ENCODE data around the gene GIMAP2. TPM values are rescaled to one million over a fixed set of nuclear protein-coding genes. Genes with fewer than 3 reads are reported as not detected.

The GIMAP2 gene
- total RNA-seq, 1 experiment from 2014 or later: not detected

GRCh38 chr7:150656047-150656446 lies 29.5 kb upstream of the GIMAP2 start:
- Histone ChIP-seq H2BK12ac (ENCODE audit: insufficient read length, low read depth, low read length) (no peak overlapping the region), H3K23me2 (ENCODE audit: insufficient read length, low read depth, low read length, poor library complexity, severe bottlenecking) (no peaks in the 10 kb centered on the region), H4K5ac (ENCODE audit: insufficient read length, low read depth, low read length) (no peak overlapping the region), H3K27me3 (ENCODE audit: insufficient read depth, low read length) (no peaks in the 10 kb centered on the region), H3K56ac (ENCODE audit: insufficient read length, low read depth, low read length) (no peak overlapping the region), H3K9me3 (ENCODE audit: control insufficient read depth, low read depth, low read length) (peaks cover 5% of the 10 kb centered on the region), H4K20me1 (ENCODE audit: control insufficient read depth, insufficient read depth, insufficient read length) (no peaks in the 10 kb centered on the region), H3K9ac (ENCODE audit: extremely low read depth, insufficient read length, low read length) (no peak overlapping the region), H2AFZ (ENCODE audit: low read length) (no peak overlapping the region), H3K23ac (ENCODE audit: insufficient read length, low read depth, low read length) (no peak overlapping the region), H2BK120ac (ENCODE audit: low read depth, low read length, poor library complexity, severe bottlenecking) (no peak overlapping the region), H2BK15ac (ENCODE audit: low read depth, low read length) (no peak overlapping the region), H3T11ph (ENCODE audit: low read length) (no peak overlapping the region), H3K4ac (ENCODE audit: low read depth, low read length) (no peak overlapping the region), H4K8ac (replicated peaks; ENCODE audit: insufficient read length, low read depth, low read length) (no peak overlapping the region), H4K91ac (ENCODE audit: insufficient read length, low read depth, low read length) (no peak overlapping the region), H2BK5ac (ENCODE audit: insufficient read length, low read length) (no peak overlapping the region), H3K79me2 (ENCODE audit: insufficient read depth, low read length) (no peaks in the 10 kb centered on the region), H2BK20ac (ENCODE audit: low read depth, low read length, poor library complexity, severe bottlenecking) (no peak overlapping the region), H2AK5ac (ENCODE audit: insufficient read length, low read length) (no peak overlapping the region), H3K18ac (ENCODE audit: insufficient read length, low read depth, low read length) (no peak overlapping the region), H3K4me2 (ENCODE audit: insufficient read depth, insufficient read length, low read length) (no peak overlapping the region), H3K4me1 (ENCODE audit: insufficient read depth, low read length) (no peaks in the 10 kb centered on the region), H3K14ac (ENCODE audit: insufficient read depth, low read length) (no peak overlapping the region), H3K79me1 (ENCODE audit: insufficient read depth, low read depth, low read length, poor library complexity, severe bottlenecking) (no peaks in the 10 kb centered on the region), H3K27ac (ENCODE audit: insufficient read length, low read depth, low read length) (no peak overlapping the region)
- Mint-ChIP-seq H3K4me3 (no peak overlapping the region), H3K9me3 (peaks cover 13 to 38% of the 10 kb centered on the region in 2 experiments), H3K27me3 (ENCODE audit: low read depth) (peaks cover 67% of the 10 kb centered on the region), H3K4me1 (peaks cover 11 to 18% of the 10 kb centered on the region in 2 experiments), H3K27ac (no peak overlapping the region), H3K36me3 (ENCODE audit: insufficient read depth in 1 of 3, low read depth in 3 of 3) (peaks cover 0 to 12% (median 0%) of the 10 kb centered on the region in 3 experiments; a peak in 5 of 7 replicates)
- no peak for DNase-seq
- no CpG with 5 or more reads among the region's 5 CpGs for WGBS (ENCODE audit: extremely low coverage, insufficient read length, low lambda C conversion rate)
- no peak for TF ChIP-seq CTCF (conservative IDR thresholded peaks at IDR 0.05)
